ENCODE measurements around the gene NUP210.

DNA sequence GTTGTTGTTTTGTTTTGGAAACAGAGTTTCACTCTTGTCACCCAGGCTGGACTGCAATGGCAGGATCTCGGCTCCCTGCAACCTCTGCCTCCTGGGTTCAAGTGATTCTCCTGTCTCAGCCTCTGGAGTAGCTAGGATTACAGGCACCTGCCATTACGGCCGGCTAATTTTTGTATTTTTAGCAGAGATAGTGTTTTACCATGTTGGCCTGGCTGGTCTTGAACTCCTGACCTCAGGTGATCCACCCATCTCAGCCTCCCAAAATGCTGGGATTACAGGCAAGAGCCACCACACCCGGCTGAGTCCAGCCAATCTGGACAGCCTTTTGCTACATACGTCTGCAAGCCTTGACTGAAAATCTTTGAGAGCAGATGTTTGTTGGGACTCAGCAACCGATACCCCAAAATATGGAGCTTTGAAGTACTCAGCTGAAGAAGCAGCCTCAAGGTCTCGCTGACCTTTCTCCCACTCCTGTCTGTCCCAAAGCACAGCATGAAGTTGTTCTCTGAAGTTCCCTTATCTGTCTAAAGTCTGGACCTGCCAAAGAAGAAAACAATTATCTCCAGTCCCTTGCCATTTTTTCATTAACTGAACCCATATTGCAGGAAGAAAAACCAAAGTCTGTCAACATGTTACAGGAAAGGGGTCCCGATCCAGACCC is 9.6 kb upstream of the NUP210 start:
- TF ChIP-seq, protein P1, sequence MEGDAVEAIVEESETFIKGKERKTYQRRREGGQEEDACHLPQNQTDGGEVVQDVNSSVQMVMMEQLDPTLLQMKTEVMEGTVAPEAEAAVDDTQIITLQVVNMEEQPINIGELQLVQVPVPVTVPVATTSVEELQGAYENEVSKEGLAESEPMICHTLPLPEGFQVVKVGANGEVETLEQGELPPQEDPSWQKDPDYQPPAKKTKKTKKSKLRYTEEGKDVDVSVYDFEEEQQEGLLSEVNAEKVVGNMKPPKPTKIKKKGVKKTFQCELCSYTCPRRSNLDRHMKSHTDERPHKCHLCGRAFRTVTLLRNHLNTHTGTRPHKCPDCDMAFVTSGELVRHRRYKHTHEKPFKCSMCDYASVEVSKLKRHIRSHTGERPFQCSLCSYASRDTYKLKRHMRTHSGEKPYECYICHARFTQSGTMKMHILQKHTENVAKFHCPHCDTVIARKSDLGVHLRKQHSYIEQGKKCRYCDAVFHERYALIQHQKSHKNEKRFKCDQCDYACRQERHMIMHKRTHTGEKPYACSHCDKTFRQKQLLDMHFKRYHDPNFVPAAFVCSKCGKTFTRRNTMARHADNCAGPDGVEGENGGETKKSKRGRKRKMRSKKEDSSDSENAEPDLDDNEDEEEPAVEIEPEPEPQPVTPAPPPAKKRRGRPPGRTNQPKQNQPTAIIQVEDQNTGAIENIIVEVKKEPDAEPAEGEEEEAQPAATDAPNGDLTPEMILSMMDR (conservative IDR thresholded peaks at IDR 0.05; ENCODE audit: low read depth, low read length): no peak
- TF ChIP-seq EZH2 (IDR thresholded peaks at IDR 0.05; ENCODE audit: low read length, unreplicated experiment) (no peak), EZH2phosphoT487 (IDR thresholded peaks at IDR 0.05; ENCODE audit: borderline replicate concordance, low read length) (no peak)
